Activated naive CD8-positive, alpha-beta T cell treated with anti-CD3 and anti-CD28 coated beads, Interleukin-2, amount 50 U/mL, for 16 hours (primary cell): ENCODE data around the gene ACO2.
"Not testable (repeated sequence)": the region's sequence is repeated elsewhere in the genome, so short reads cannot be mapped to it uniquely, and the experiment has no call there.

Source experiments
- DNase-seq: peaks from one replicate; pipeline ENCODE4 v3.0.0-alpha.2; 2020; ENCODE audit warnings: low read depth, low spot score

Gene ACO2

DNA sequence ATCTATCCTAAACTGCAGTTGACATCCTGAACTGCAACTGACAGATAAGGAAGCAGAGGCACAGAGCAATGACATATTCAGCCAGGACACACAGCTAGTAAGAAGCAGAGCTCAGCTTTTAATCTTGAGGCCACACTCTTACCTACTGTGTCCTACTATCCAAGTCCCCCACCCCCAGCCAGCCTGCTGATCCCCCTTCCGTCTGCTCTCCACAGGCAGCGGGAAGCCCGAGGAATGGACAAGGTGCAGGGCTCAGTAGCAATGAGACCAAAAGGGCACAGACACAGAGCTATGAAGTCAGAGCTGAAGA is 71.0 kb downstream of the ACO2 start:
- DNase-seq: no peak

DNA sequence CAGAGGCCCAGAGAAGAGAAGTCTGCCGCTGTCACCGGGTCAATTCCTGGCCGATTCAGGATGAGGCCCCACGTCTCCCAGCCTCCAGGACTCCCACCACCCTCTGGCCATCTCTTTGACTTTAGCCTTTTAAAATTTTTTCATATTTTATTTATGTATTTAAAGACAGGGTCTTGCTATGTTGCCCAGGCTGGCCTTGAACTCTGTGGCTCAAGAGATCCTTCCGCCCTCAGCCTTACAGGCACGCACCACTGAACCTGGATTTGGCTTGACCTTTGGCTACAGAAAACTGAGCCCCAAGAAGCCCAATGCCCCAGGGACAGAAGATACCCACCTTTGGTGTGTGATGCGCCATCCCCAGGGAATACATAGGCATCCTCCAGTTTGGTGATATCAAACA is 71.4 kb downstream of the ACO2 start:
- no peak for DNase-seq

DNA sequence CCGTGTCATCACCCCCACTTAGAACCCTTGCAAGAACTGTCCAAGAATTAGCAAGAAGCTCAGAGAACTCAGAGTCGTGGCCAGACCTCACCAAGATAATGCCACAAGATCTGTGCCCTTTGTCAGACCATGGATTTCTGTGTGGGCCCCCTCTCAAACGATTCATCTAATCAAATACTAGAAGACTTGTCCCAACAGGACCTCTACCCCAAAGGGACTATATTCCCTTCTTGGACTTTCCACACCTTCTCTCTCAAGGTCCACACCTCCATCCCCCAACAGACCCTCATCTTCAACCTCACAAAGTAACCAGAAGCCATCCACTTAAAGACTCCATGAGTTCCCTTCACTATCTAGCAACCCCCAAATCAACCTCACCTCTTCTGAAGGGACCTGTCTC is 72.6 kb downstream of the ACO2 start:
- no peak for DNase-seq

- no peak for DNase-seq
Observed at GRCh38 chr22:41542224-41542623, 73.3 kb downstream of the ACO2 start.

GRCh38 chr22:41543854-41544670 is 75.1 kb downstream of the ACO2 start, which contains the start of gene POLR3H:
POLR3H (minus strand) TSS chr22:41544470; CDS start chr22:41544101, 369 bp downstream.
- DNase-seq: peak; percentile 93

- no peak for DNase-seq
Observed at GRCh38 chr22:41544671-41545476, 76.0 kb downstream of the ACO2 start.

DNA sequence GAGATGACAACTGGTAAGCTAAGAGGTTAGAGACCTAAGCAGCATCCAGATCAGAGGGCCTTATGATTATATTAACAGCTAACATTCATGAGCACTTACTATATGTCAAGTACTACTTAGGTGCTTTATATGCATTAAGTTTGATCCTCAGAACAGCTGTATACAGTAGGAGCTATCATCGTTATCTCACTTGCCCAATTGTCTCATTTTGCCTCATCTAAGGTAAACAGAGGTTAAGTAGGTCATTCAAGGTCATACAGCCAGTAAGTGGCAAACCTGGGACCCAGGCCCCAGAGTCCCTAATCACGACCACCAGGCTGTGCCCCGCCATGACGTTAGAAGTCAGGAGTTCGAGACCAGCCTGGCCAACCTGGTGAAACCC is 79.9 kb downstream of the ACO2 start:
- no peak for DNase-seq

DNA sequence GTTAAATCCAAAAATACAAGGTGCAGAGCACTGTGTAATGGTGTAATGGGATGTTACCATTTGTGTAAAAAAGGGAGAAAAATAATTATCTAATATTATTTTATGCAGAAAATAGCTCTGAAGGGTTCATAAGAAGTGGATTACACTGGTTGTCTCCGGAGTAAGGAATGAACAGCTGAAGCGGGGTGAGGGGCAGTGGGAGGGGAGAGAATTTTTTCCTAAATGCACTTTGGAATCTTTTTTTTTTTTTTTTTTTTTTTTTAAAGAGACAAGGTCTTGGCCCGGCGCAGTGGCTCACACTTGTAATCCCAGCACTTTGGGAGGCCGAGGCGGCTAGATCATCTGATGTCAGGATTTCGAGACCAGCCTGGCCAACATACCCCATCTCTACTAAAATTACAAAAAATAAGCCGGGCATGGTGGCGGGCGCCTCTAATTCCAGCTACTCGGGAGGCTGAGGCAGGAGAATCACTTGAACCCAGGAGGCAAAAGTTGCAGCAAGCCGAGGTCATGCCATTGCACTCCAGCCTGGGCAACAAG is 82.1 kb downstream of the ACO2 start:
- no peak for DNase-seq

- DNase-seq: no peak
Observed at GRCh38 chr22:41551877-41552582, 83.1 kb downstream of the ACO2 start.

GRCh38 chr22:41555325-41555982 is 86.5 kb downstream of the ACO2 start:
- DNase-seq: no peak

- DNase-seq: no peak
Observed at GRCh38 chr22:41556561-41556960, 87.6 kb downstream of the ACO2 start.

DNA sequence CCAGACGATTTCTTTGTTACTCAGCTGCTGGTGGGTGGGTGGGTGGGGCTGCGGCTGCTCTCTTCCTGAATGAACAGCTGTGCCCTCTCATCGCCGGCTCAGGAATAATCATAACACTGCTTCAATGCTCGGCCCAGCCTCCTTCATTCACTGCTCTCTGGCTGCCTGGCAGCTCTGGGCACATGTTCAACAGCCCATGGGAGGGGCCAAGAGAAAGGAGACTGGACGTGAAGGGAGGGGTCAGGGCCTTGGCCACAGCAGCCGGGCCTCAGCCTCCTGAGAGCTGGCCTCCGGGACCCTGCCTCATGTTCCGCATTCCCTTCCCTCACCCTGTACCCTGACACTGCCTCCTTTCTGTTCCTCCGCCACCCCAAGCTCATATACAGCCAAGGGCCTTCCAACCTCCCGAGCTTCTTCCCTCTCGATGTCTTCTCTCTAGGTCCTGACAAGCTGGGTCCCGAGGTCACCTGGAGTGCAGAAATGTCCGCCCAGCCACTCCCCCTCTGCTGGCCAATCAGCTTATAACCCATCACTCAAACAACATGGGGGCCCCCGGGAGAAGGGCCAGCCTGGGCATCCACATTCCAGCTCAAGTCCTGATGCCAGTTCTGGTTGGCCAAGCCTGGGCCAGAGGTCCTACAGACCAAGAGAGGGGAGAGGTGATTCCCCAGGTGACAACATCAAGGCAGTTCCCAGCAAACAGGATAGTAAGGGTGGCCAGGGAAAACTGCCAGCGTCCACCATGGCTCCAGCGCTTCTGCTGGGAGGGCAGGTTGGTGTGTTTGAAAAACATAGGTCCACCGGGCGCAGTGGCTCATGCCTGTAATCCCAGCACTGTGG is 88.7 kb downstream of the ACO2 start:
- DNase-seq: no peak

DNA sequence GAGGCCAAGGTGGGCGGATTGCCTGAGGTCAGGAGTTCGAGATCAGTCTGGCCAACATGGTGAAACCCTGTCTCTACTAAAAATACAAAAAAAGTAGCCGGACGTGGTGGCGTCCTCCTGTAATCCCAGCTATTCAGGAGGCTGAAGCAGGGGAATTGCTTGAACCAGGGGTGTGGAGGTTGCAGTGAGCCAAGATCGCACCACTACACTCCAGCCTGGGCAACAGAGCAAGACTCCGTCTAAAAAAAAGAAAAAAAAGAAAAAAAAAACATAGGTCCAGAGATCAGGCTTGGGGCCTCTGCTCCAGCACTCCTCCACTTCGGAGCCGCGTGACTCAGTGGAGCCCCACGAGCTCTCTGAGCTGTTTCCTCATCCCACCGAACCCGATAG is 89.3 kb downstream of the ACO2 start:
- not testable (repeated sequence) for DNase-seq

- no peak for DNase-seq
Observed at GRCh38 chr22:41560095-41560471, 91.2 kb downstream of the ACO2 start.

DNA sequence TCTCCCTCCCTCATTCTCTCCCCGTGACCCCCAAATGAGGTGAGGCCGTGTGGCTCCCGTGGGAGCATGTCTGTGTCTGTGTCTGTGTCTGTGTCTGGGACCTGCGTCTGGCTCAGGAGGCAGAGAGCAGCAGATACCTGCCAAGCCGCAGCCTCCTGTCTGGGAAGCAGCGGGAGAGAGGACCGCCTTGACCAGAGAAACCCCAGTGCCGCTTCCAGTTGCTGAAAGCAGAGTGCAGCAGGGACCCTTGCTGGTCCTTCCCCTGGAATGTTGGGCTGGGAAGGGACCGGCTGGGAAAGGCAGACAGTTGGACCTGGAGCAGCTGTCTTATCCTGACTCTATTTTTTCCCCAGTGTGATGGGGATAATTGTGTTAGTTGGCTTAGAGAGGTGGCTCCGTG is 92.4 kb downstream of the ACO2 start:
- no peak for DNase-seq

DNA sequence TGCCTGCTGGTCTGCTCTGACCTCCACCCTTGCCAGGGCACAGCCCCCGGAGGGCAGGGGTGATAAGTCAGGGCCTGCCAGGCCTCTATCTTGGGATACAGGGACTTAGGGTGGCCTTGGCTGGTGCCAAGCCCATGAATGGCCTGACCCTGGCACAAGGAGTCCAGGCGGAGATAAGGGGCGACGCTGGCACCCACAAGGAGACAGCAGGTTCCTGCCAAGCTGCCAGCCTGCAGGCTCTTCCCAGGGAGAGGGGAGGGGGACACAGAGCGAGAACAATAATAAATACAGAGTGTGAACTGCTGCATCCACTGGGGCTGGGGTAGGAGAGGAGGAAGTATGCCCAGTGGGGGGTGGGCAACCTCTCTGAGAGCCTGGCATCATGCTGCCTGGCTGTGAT is 92.9 kb downstream of the ACO2 start:
- no peak for DNase-seq

DNA sequence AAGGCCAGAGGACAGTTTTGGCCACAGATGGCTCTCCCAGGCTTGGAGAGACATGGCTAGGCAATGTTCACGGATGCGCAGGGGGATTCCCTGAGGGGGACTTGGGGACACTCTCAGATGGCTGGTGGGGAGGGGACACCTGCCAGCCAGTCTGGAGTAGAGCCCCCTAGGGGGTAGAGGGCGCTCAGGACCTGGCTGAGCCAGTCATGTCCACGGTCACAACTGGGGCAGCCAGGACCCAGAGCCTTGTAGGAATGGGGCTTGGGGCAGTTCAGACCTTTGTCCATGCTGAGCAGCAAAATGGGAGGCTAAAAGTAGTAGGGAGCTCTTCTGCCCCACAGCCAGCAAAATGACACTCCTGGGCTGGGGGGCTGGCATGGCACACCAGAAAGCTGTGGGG is 93.5 kb downstream of the ACO2 start:
- no peak for DNase-seq

- no peak for DNase-seq
Observed at GRCh38 chr22:41563051-41563711, 94.3 kb downstream of the ACO2 start.

DNA sequence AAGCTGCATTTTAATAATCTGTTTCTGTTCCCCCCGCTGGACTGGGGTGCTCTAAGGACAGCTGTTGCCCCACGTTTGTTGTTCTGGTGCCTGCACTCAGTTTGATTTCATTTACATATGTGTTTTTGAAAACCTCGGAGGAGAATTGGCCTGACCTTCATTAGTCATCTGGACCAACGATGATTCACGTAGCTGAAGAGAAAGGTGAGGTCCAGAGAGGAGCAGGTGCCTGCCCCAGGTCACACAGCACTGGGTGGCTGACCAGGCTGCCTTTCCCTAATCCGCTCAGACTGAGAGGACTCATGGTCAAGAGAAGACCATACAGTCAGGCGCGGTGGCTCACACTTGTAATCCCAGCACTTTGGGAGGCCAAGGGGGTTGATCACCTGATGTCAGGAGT is 95.6 kb downstream of the ACO2 start:
- DNase-seq: no peak

DNA sequence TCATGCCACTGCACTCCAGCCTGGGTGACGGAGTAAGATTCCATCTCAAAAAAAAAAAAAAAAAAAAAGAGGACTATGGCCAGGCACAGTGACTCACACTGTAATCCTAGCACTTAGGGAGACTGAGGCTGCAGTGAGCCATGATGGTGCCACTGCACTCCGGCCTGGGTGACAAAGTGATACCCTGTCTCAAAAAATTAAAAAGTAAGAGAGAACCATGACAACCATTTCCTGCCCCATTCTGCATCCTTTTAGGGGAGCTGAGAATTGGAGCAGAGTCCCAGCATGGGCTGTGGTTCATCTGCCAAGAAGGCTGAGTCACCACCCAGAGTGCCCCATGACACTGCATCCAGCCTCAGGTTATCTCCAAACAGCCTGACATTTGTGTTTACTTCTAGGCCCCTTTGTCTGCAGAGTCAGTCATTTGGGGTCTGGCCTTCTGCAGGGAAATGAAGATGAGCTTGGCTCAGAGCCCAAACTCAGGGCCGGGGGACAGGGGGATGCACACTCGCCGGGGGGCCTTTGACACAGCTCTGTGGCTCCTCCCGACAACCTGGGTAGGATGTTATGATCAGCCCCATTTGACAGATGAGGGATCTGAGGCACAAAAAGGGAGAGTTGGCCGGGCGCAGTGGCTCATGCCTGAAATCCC is 96.6 kb downstream of the ACO2 start:
- DNase-seq: no peak
